Fibroblast of villous mesenchyme (primary cell): Measurements from ENCODE around the gene TMEM256. TPM values are rescaled to one million over a fixed set of nuclear protein-coding genes. Genes with fewer than 3 reads are reported as not detected.

Source experiments
- DNase-seq: peaks from one replicate; pipeline ENCODE4 v3.0.0-alpha.2; 2010; ENCODE audit warnings: low read depth
- H3K4me3 ChIP-seq: 2 replicates; pipeline ENCODE4 v1.5.1; 2011; ENCODE audit warnings: low read depth, mild to moderate bottlenecking, low read length
- total RNA-seq: library from RNA; depleted of rRNA; stranded (reverse); fragments of >200 nt; gene quantifications from 2 replicates; pipeline ENCODE4 v1.2.3, GENCODE V29; 2012
- TF ChIP-seq, protein P1 (sequence below): IDR thresholded peaks from 2 replicates; pipeline ENCODE4 v1.5.1; 2012; ENCODE audit warnings: low read depth, mild to moderate bottlenecking, low read length; ENCODE audit not compliant: insufficient read depth

Gene TMEM256
- total RNA-seq, 1 donor = 162 TPM

DNA sequence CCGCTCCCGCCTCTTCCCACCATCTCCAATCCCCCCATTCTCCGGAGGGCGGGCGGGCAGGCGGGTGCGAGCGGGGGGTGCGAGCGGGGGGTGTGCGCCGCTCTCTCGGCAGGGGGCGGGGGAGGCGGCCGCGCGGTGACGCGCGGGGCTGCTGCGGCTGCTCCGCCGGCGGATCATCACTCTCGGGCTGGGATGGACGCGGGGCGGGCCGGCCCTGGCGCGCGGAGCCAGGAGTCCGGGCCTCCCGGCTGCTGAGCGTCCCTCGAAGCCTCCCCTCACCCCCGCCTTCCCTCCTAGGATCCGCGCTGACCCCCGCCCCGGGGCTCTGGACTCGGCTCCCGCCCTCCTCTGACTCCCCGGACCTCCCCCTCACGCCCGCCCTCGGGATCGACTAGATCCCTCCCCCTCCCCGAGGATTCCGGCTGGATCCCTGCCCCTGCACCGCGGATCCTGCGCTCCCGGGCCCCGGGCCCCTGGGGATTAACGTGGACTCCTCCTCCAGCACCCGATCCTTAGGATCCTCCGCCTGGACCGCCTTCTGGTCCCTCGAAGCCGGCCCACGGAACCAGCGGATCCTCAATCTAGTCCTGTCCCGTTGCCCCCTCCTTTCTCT lies 946 bp upstream of the TMEM256 start:
- peak; percentile 16 for DNase-seq
- peak overlapping the region; percentile 83 for H3K4me3 ChIP-seq
- TF ChIP-seq, protein P1, sequence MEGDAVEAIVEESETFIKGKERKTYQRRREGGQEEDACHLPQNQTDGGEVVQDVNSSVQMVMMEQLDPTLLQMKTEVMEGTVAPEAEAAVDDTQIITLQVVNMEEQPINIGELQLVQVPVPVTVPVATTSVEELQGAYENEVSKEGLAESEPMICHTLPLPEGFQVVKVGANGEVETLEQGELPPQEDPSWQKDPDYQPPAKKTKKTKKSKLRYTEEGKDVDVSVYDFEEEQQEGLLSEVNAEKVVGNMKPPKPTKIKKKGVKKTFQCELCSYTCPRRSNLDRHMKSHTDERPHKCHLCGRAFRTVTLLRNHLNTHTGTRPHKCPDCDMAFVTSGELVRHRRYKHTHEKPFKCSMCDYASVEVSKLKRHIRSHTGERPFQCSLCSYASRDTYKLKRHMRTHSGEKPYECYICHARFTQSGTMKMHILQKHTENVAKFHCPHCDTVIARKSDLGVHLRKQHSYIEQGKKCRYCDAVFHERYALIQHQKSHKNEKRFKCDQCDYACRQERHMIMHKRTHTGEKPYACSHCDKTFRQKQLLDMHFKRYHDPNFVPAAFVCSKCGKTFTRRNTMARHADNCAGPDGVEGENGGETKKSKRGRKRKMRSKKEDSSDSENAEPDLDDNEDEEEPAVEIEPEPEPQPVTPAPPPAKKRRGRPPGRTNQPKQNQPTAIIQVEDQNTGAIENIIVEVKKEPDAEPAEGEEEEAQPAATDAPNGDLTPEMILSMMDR = no peak

DNA sequence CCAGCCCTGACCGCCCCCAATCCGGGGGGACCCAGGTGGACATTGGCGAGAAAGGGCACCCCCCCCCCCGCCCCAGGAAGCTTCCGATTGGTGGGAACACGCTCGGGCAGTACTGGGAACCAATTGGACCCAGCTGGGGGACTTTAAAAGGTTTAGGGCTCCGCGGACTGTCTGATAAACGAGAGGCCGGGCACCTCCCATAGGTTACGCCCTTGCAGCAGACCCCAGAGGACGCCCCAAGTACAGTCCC lies 245 bp downstream of the TMEM256 start:
- no peak for DNase-seq
- TF ChIP-seq, protein P1 = no peak

DNA sequence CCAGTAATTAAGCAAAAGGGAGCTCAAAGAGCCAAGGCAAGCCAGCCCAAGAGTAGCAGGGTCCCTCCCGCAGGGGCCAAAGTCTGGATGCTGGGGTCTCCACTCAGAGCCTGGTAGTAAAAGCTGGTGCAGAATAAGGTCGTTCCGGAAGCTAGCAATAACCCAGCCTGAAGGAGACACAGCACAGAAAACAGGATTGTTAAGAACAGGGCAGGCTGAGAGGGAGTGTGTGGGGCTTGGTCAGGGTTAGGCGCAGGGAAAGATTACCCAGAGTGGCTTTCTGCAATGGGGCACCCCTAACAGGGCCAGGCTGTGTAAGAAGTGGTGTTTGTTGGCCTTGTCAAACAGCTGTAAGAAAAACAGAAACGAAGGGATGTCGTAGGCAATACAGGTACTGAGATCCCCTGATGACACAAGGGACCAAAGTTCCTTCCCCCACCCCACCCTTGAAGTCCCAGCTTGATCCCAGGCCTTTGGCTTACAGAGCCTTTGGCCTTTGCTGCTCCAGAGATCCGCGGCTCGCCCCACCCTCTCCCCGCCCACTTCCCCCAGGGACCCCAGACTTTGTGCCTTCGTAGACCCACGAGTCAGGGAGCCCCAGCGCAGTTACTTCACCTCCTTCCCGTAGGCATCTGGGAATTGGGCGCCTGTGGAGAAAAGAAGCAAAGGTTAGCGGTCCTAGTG lies 712 bp downstream of the TMEM256 start:
- H3K4me3 ChIP-seq = peak overlapping the region; percentile 75
- TF ChIP-seq, protein P1 = no peak
- DNase-seq = no peak

More for the DNA sequence above, 245 bp downstream of the TMEM256 start:
- peak overlapping the region; percentile 75 for H3K4me3 ChIP-seq

DNA sequence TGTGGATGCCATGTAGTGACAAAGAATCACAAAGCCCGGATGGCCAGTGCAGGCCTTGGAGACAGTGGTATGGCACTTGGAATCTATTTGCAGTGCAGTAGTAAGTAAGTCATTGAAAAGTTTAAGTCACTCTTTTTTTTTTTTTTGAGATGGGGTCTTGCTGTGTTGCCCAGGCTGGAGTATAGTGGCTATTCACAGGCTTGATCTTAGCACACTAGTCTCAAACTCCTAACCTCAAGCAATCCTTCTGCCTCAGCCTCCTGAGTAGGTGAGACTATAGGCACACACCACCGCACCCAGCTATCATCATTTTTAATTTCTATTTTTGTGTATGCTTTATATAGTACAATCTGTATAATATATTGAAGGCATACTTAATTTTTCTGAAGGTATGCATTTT lies 5.3 kb downstream of the TMEM256 start:
- H3K4me3 ChIP-seq = no peak overlapping the region
- TF ChIP-seq, protein P1 = no peak
- DNase-seq = no peak

DNA sequence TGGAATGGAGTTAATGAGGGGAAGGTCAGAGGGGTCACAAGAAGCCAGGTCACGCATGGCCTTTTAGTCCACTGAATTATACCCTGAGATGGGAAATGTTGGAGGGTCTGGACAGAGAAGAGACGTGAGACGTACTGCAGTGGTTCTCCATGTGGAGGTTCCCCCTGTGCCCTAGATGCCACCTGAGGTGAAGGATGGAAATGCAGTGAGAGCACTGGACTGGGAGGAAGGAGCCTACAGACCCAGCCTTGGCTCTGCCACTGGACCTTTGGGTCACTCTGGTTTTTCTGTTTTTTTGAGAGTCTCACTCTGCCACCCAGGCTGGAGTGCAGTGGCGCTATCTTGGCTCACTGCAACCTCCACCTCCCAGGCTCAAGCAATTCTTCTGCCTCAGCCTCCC lies 7.8 kb downstream of the TMEM256 start:
- TF ChIP-seq, protein P1 = no peak
- DNase-seq = no peak

DNA sequence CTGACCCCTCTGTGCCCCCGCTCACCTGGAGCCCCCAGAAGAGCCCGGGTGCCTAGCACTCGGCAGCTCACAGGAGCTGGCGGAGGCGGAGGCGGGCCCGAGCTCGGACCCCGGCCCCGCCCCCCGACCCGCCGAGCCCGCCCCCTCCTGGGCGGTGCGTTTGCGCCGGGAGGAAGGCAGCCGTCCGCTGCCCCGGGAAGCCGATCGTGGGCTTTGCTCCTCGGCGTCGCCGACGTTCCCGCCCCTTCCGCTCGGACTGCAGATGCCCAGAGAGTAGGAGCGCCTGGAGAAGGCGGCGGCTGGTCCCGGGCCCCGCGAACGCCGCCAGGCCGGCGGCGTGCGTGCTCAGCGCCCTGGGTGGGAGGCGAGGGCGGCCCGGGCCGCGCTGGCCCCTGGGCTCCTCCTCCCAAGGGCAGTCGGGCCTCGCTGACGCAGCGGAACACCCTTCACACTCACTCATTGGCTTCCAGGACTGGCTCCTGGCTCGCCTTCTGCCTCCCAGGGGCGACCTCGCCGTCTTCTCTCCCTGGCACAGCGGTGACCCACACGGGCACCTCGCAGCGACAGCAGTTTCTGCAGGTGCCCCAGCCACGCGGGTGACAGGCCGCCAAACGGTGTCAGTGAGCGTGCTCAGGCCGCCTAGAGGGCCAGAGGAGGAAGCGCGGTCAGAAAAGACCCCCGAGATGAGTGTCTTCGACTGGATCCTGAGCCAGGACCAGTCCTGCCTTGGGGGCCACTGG lies 9.3 kb downstream of the TMEM256 start, which contains the start of gene PLSCR3:
TSS of gene PLSCR3 (minus strand) at position 74 of the 740 bp plus-strand sequence. CDS start 415 bp downstream, outside the sequence.
- peak; percentile 87 for DNase-seq
- TF ChIP-seq, protein P1 = peak; percentile 46

More for the DNA sequence above, 7.8 kb downstream of the TMEM256 start:
- no peak overlapping the region for H3K4me3 ChIP-seq

More for the DNA sequence above, 9.3 kb downstream of the TMEM256 start, which contains the start of gene PLSCR3:
- H3K4me3 ChIP-seq = peak within 1 kb of the TSS; percentile 86
